HG03103 (cell line): ENCODE results near the gene UBASH3A.

Experiments used
- ATAC-seq: cut with Tn5 transposase; IDR thresholded peaks from one replicate; pipeline ENCODE4 v1.9.1; 2021; ENCODE audit warnings: low read depth; ENCODE audit not compliant: unreplicated experiment

UBASH3A gene

GRCh38 chr21:42389449-42389835 lies 14.3 kb upstream of the UBASH3A start:
- no peak for ATAC-seq

- ATAC-seq = no peak
Measured at GRCh38 chr21:42390193-42390592, 13.5 kb upstream of the UBASH3A start.

GRCh38 chr21:42390696-42391095 lies 13.0 kb upstream of the UBASH3A start:
- ATAC-seq = no peak

- ATAC-seq = no peak
Measured at GRCh38 chr21:42391297-42391696, 12.4 kb upstream of the UBASH3A start.

GRCh38 chr21:42392731-42393442 lies 10.8 kb upstream of the UBASH3A start:
- ATAC-seq = no peak

GRCh38 chr21:42393443-42393950 lies 10.2 kb upstream of the UBASH3A start:
- no peak for ATAC-seq

GRCh38 chr21:42395302-42395701 lies 8.4 kb upstream of the UBASH3A start:
- no peak for ATAC-seq

GRCh38 chr21:42395905-42396651 lies 7.6 kb upstream of the UBASH3A start, which contains the start of gene TMPRSS3:
Gene TMPRSS3 (minus strand): TSS chr21:42396052. CDS start chr21:42395417, 635 bp downstream.
- no peak for ATAC-seq

- ATAC-seq = no peak
Measured at GRCh38 chr21:42396799-42397745, 6.6 kb upstream of the UBASH3A start.

GRCh38 chr21:42397746-42398394 lies 5.8 kb upstream of the UBASH3A start:
- ATAC-seq = no peak

GRCh38 chr21:42398436-42399028 lies 5.2 kb upstream of the UBASH3A start:
- ATAC-seq = no peak

- no peak for ATAC-seq
Measured at GRCh38 chr21:42400525-42400924, 3.2 kb upstream of the UBASH3A start.

- ATAC-seq = no peak
Measured at GRCh38 chr21:42401154-42401553, 2.5 kb upstream of the UBASH3A start.

- ATAC-seq = no peak
Measured at GRCh38 chr21:42401820-42402251, 1.9 kb upstream of the UBASH3A start.

GRCh38 chr21:42404539-42404938 lies 837 bp downstream of the UBASH3A start:
- no peak for ATAC-seq

GRCh38 chr21:42405064-42406013 lies 1.6 kb downstream of the UBASH3A start:
- ATAC-seq = no peak

GRCh38 chr21:42406201-42406621 lies 2.5 kb downstream of the UBASH3A start:
- ATAC-seq = no peak

GRCh38 chr21:42406866-42407265 lies 3.2 kb downstream of the UBASH3A start:
- ATAC-seq = no peak

- ATAC-seq = no peak
Measured at GRCh38 chr21:42407476-42407875, 3.8 kb downstream of the UBASH3A start.
